DOHH2 (cell line): ENCODE data around the gene SAMD4B.
"Not testable (repeated sequence)": the region's sequence is repeated elsewhere in the genome, so short reads cannot be mapped to it uniquely, and the experiment has no call there.

Experiments used
- H3F3A ChIP-seq: fragments of 200-600 bp; sonication (generic), shearing (Covaris generic); 2 replicates; pipeline ENCODE4 v1.6.0; 2016; ENCODE audit warnings: antibody characterized with exemption, mild to moderate bottlenecking; ENCODE audit not compliant: control insufficient read depth, insufficient read depth
- H3K27ac ChIP-seq: fragments of 200-600 bp; sonication (generic); 2 replicates; pipeline ENCODE4 v1.5.1; 2014; ENCODE audit warnings: low read depth, mild to moderate bottlenecking, low read length, moderate library complexity
- H3K27me3 ChIP-seq: fragments of 200-600 bp; sonication (generic); 2 replicates; pipeline ENCODE4 v1.6.1; 2014; ENCODE audit warnings: mild to moderate bottlenecking, low read length, mixed read lengths; ENCODE audit not compliant: control insufficient read depth
- H3K36me3 ChIP-seq: fragments of 200-600 bp; sonication (generic); 2 replicates; pipeline ENCODE4 v1.6.1; 2014; ENCODE audit warnings: mild to moderate bottlenecking, low read length, moderate library complexity, mixed read lengths; ENCODE audit not compliant: control insufficient read depth
- H3K4me1 ChIP-seq: fragments of 200-600 bp; sonication (generic); 2 replicates; pipeline ENCODE4 v1.6.1; 2014; ENCODE audit warnings: mild to moderate bottlenecking, low read length, mixed read lengths; ENCODE audit not compliant: control insufficient read depth
- H3K4me2 ChIP-seq: fragments of 200-600 bp; sonication (generic); 2 replicates; pipeline ENCODE4 v1.6.0; 2014; ENCODE audit warnings: mild to moderate bottlenecking, low read length, moderate library complexity
- H3K4me3 ChIP-seq: fragments of 200-600 bp; sonication (generic); 2 replicates; pipeline ENCODE4 v1.5.1; 2014; ENCODE audit warnings: mild to moderate bottlenecking, low read length, mixed read lengths
- H3K79me2 ChIP-seq: fragments of 200-600 bp; sonication (generic); 2 replicates; pipeline ENCODE4 v1.6.1; 2014; ENCODE audit warnings: mild to moderate bottlenecking, low read length, mixed read lengths; ENCODE audit not compliant: control insufficient read depth
- H3K9me2 ChIP-seq: fragments of 200-600 bp; sonication (generic); replicated peaks from 2 replicates; pipeline ENCODE4 v1.6.1; 2014; ENCODE audit warnings: mild to moderate bottlenecking, low read length, mixed read lengths; ENCODE audit not compliant: control insufficient read depth
- H3K9me3 ChIP-seq: fragments of 200-600 bp; sonication (generic); 2 replicates; pipeline ENCODE4 v1.6.1; 2014; ENCODE audit warnings: antibody characterized with exemption, low read length, mixed read lengths; ENCODE audit not compliant: control insufficient read depth, insufficient read depth
- H4K20me1 ChIP-seq: fragments of 200-600 bp; sonication (generic); 2 replicates; pipeline ENCODE4 v1.6.0; 2014; ENCODE audit warnings: low read depth, mild to moderate bottlenecking, antibody characterized with exemption, low read length, moderate library complexity; ENCODE audit not compliant: control insufficient read depth, insufficient read depth
- CTCF ChIP-seq: fragments of 200-600 bp; sonication (generic); IDR thresholded peaks from one replicate; pipeline ENCODE4 v1.5.1; 2014; ENCODE audit warnings: antibody characterized with exemption, mild to moderate bottlenecking, low read depth, low read length; ENCODE audit not compliant: poor library complexity, severe bottlenecking
- EZH2phosphoT487 ChIP-seq: fragments of 200-600 bp; sonication (generic); IDR thresholded peaks from 2 replicates; pipeline ENCODE4 v1.6.1; 2017; ENCODE audit warnings: borderline replicate concordance, mild to moderate bottlenecking, antibody characterized with exemption, low read length, moderate library complexity, mixed read lengths

SAMD4B gene

GRCh38 chr19:39335168-39335548 is 7.1 kb upstream of the SAMD4B start:
- peaks cover 37% of the 10 kb centered on the region for H3K4me1 ChIP-seq
- no peaks in the 10 kb centered on the region for H4K20me1 ChIP-seq
- H3K79me2 ChIP-seq, result peaks cover 22% of the 10 kb centered on the region
- H3K4me3 ChIP-seq, result peak overlapping the region; percentile 90
- TF ChIP-seq EZH2phosphoT487 (no peak), CTCF (no peak)
- H3K27ac ChIP-seq, result peak overlapping the region; percentile 80
- peak overlapping the region; percentile 88 for H3K4me2 ChIP-seq
- peaks cover 16% of the 10 kb centered on the region for H3F3A ChIP-seq
- peaks cover 4% of the 10 kb centered on the region for H3K36me3 ChIP-seq
- no peaks in the 10 kb centered on the region for H3K27me3 ChIP-seq
- no peaks in the 10 kb centered on the region for H3K9me3 ChIP-seq
- no peaks in the 10 kb centered on the region for H3K9me2 ChIP-seq

GRCh38 chr19:39336483-39336882 is 5.7 kb upstream of the SAMD4B start:
- Histone ChIP-seq H3K9me3 (no peaks in the 10 kb centered on the region), H3F3A (peaks cover 16% of the 10 kb centered on the region), H3K4me2 (peak overlapping the region; percentile 88), H3K79me2 (peaks cover 33% of the 10 kb centered on the region), H3K27ac (peak overlapping the region; percentile 80), H3K9me2 (no peaks in the 10 kb centered on the region), H3K27me3 (no peaks in the 10 kb centered on the region), H3K4me3 (peak overlapping the region; percentile 90), H4K20me1 (no peaks in the 10 kb centered on the region), H3K36me3 (peaks cover under 1% of the 10 kb centered on the region), H3K4me1 (peaks cover 44% of the 10 kb centered on the region)
- TF ChIP-seq CTCF, result no peak
- no peak for TF ChIP-seq EZH2phosphoT487

GRCh38 chr19:39339674-39340073 is 2.5 kb upstream of the SAMD4B start:
- H3K4me2 ChIP-seq, result no peak overlapping the region
- H3K9me3 ChIP-seq, result no peaks in the 10 kb centered on the region
- no peak overlapping the region for H3K27ac ChIP-seq
- H3F3A ChIP-seq, result peaks cover 16% of the 10 kb centered on the region
- peaks cover 3% of the 10 kb centered on the region; the same call in 1 of the 2 replicates for H3K36me3 ChIP-seq
- H3K4me3 ChIP-seq, result no peak overlapping the region
- H3K79me2 ChIP-seq, result peaks cover 43% of the 10 kb centered on the region
- H3K9me2 ChIP-seq, result no peaks in the 10 kb centered on the region
- peaks cover 16% of the 10 kb centered on the region; the same call in 1 of the 2 replicates for H4K20me1 ChIP-seq
- no peaks in the 10 kb centered on the region for H3K27me3 ChIP-seq
- no peak for TF ChIP-seq CTCF
- peaks cover 48% of the 10 kb centered on the region for H3K4me1 ChIP-seq

- Histone ChIP-seq H3K4me2 (peak overlapping the region; percentile 77; the same call in 1 of the 2 replicates), H3F3A (peaks cover 16% of the 10 kb centered on the region), H3K4me3 (peak overlapping the region; percentile 86; the same call in 1 of the 2 replicates), H4K20me1 (peaks cover 16% of the 10 kb centered on the region; the same call in 1 of the 2 replicates), H3K79me2 (peaks cover 42% of the 10 kb centered on the region), H3K4me1 (peaks cover 43% of the 10 kb centered on the region)
- H3K27ac ChIP-seq, H3K9me2 ChIP-seq, H3K27me3 ChIP-seq, H3K36me3 ChIP-seq, H3K9me3 ChIP-seq: not testable (repeated sequence)
Measured at GRCh38 chr19:39340156-39340555, 2.1 kb upstream of the SAMD4B start.
